Endodermal cell (in vitro differentiated cells): Measurements from ENCODE around the gene COASY. TPM values are rescaled to one million over a fixed set of nuclear protein-coding genes. Genes with fewer than 3 reads are reported as not detected.

Experiments
- DNase-seq: peaks from one replicate; pipeline ENCODE4 v3.0.0-alpha.2; 2017
- H3K27ac ChIP-seq: 2 replicates; pipeline ENCODE4 v1.5.1; 2013; ENCODE audit warnings: mild to moderate bottlenecking, low read depth, low read length, moderate library complexity
- H3K27me3 ChIP-seq: 2 replicates; pipeline ENCODE4 v1.6.1; 2013; ENCODE audit warnings: mild to moderate bottlenecking, low read length, moderate library complexity; ENCODE audit not compliant: insufficient read depth, control insufficient read depth, poor library complexity, severe bottlenecking
- H3K36me3 ChIP-seq: 2 replicates; pipeline ENCODE4 v1.7.0; 2013; ENCODE audit warnings: mild to moderate bottlenecking, low read length, moderate library complexity; ENCODE audit not compliant: control insufficient read depth, insufficient read depth
- H3K4me1 ChIP-seq: one replicate; pipeline ENCODE4 v1.7.0; 2013; ENCODE audit warnings: low read length; ENCODE audit not compliant: control insufficient read depth, insufficient read depth
- H3K4me3 ChIP-seq: 2 replicates; pipeline ENCODE4 v1.5.1; 2013; ENCODE audit warnings: mild to moderate bottlenecking, low read length, moderate library complexity
- H3K9ac ChIP-seq: 2 replicates; pipeline ENCODE4 v1.6.1; 2013; ENCODE audit warnings: mild to moderate bottlenecking, low read length, moderate library complexity; ENCODE audit not compliant: poor library complexity, severe bottlenecking; ENCODE audit errors: extremely low read depth
- H3K9me3 ChIP-seq: 2 replicates; pipeline ENCODE4 v1.6.1; 2013; ENCODE audit warnings: mild to moderate bottlenecking, low read length, moderate library complexity; ENCODE audit not compliant: control insufficient read depth
- H3K27ac Mint-ChIP-seq: 2 replicates; pipeline ENCODE4 v1.8.0; 2020; ENCODE audit warnings: mixed read lengths
- H3K27me3 Mint-ChIP-seq: 2 replicates; pipeline ENCODE4 v1.8.0; 2021; ENCODE audit warnings: mild to moderate bottlenecking, mixed read lengths; ENCODE audit not compliant: insufficient read depth
- H3K36me3 Mint-ChIP-seq: 2 replicates; pipeline ENCODE4 v1.8.0; 2020; ENCODE audit warnings: low read depth, mixed read lengths
- H3K4me1 Mint-ChIP-seq: 2 replicates; pipeline ENCODE4 v1.8.0; 2020; ENCODE audit warnings: mixed read lengths
- H3K4me3 Mint-ChIP-seq: 2 replicates; pipeline ENCODE4 v1.8.0; 2020; ENCODE audit warnings: mild to moderate bottlenecking, moderate library complexity, mixed read lengths
- H3K9me3 Mint-ChIP-seq: 2 replicates; pipeline ENCODE4 v1.8.0; 2020; ENCODE audit warnings: mild to moderate bottlenecking, mixed read lengths
- CTCF ChIP-seq: fragments of 200-600 bp; sonication (generic); conservative IDR thresholded peaks from 2 replicates; pipeline ENCODE4 v1.5.0; 2021; ENCODE audit warnings: antibody characterized with exemption, mild to moderate bottlenecking
- WGBS, 2 experiments: methylation state at CpG; one replicate each; pipeline versions ENCODE4 v1.1.5 to v1.1.7; 2013; ENCODE audit warnings: missing lambda C conversion rate in 2 of 2, mixed read lengths in 1 of 2; ENCODE audit not compliant: insufficient coverage in 1 of 2, insufficient read length in 1 of 2; 5-methylcytosine and 5-hydroxymethylcytosine counted together
- total RNA-seq, 2 donors: library from RNA; stranded (reverse); fragmentation: NEBNext Ultra II Directional in 1 of 2; extraction: Animal tissue kit (Norgen Biotek cat#: 25700) in 1 of 2; gene quantifications; 2 replicates in 1 of 2; 3 replicates in 1 of 2; pipeline ENCODE4 v1.2.1, GENCODE V29; 2021

Gene COASY
- total RNA-seq, 2 donors from 2014 or later = 97.7 to 99.4 TPM

DNA sequence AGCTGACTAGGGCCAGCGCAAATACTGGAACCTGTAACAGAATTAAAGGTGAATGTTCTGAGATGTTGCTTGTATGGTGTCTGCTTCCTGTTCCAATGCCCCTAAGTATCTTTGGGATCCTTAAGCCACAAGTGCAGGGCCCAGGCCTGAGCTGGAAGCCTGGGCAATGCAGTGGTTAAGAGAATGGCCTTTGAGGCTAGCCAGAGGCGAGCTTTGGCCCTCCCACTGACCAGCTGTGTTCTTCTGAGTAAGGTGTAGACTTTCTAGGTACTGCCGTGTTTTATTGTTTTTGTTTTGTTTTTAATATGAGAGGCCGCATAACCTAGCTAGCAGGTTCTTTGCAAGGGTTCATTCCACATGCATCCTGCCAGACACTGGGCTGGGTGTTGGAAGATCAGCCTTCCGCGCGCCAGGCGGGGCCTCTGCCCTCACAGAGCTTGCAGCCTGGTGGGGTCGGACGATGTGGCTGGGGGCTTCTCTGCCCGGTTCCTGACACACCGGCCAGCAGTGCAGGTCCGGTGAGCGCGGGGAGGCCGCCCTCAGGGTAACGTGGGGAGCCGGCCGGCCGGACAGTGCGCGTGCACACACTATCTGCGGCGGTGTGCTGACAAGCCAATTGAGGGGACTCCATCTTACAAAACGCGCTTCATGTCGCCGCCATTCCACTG lies 4.4 kb downstream of the COASY start:
- Mint-ChIP-seq H3K27ac (peak overlapping the region; percentile 94), H3K4me1 (peaks cover 16% of the 10 kb centered on the region), H3K9me3 (no peaks in the 10 kb centered on the region), H3K4me3 (peak overlapping the region; percentile 86), H3K36me3 (peaks cover 36% of the 10 kb centered on the region), H3K27me3 (no peaks in the 10 kb centered on the region)
- no peak for TF ChIP-seq CTCF
- Histone ChIP-seq H3K9me3 (no peaks in the 10 kb centered on the region), H3K36me3 (peaks cover 60% of the 10 kb centered on the region), H3K9ac (no peak overlapping the region), H3K27me3 (no peaks in the 10 kb centered on the region), H3K4me1 (peaks cover 4% of the 10 kb centered on the region), H3K27ac (peak overlapping the region; percentile 78), H3K4me3 (peak overlapping the region; percentile 94)
- 59 to 66% methylated on average over 17 to 28 of the region's 28 CpGs for WGBS, 2 experiments
- no peak for DNase-seq

DNA sequence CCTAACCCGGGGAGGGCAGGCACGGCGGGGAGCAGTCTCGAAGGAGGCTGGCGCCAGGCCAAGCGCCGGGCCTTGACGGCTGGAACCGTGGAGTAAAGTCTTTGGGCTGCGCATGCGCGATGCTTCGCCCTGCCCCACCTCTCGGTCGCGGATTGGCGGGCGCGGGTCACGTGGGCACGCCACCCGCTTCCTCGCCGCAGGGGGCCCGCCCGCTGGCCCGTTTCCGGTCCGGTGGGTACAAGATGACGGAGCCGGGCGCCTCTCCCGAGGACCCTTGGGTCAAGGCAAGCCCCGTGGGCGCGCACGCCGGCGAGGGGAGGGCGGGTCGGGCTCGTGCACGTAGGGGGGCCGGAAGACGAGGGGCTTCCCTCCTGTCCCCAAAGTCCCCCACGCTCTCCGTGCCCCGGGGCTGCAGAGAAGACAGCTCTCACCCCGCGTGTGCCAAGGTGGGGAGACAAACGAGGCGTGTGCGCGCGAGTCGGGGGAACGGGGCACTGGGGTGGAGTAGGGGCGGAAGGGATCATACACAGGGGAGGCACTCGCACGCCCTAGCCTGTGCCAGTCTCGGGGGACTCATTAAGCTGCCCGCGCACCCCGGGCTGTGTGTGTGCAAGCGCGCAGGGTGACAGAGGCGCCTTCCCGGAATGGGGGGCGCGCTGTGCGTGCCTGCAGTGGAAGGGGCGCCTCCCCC lies 5.1 kb downstream of the COASY start, which contains the start of gene MLX:
MLX (plus strand) TSS at position 218 of the 691 bp plus-strand sequence; CDS start at position 243, 25 bp downstream.
- Mint-ChIP-seq H3K27me3 (no peaks in the 10 kb centered on the region), H3K27ac (peak within 1 kb of the TSS; percentile 94), H3K4me1 (peaks cover 15% of the 10 kb centered on the region), H3K4me3 (peak within 1 kb of the TSS; percentile 86), H3K9me3 (no peaks in the 10 kb centered on the region), H3K36me3 (peaks cover 43% of the 10 kb centered on the region)
- peak within 1 kb of the TSS; percentile 78 for H3K27ac ChIP-seq
- H3K9me3 ChIP-seq = no peaks in the 10 kb centered on the region
- peaks cover 67% of the 10 kb centered on the region for H3K36me3 ChIP-seq
- 0% methylated on average over 30 to 72 of the region's 72 CpGs for WGBS, 2 experiments
- peak; percentile 43 for TF ChIP-seq CTCF
- no peaks in the 10 kb centered on the region for H3K27me3 ChIP-seq
- H3K4me3 ChIP-seq = peak within 1 kb of the TSS; percentile 94
- peak within 1 kb of the TSS; percentile 63 for H3K9ac ChIP-seq
- DNase-seq = peak; percentile 98
- peaks cover 4% of the 10 kb centered on the region for H3K4me1 ChIP-seq

DNA sequence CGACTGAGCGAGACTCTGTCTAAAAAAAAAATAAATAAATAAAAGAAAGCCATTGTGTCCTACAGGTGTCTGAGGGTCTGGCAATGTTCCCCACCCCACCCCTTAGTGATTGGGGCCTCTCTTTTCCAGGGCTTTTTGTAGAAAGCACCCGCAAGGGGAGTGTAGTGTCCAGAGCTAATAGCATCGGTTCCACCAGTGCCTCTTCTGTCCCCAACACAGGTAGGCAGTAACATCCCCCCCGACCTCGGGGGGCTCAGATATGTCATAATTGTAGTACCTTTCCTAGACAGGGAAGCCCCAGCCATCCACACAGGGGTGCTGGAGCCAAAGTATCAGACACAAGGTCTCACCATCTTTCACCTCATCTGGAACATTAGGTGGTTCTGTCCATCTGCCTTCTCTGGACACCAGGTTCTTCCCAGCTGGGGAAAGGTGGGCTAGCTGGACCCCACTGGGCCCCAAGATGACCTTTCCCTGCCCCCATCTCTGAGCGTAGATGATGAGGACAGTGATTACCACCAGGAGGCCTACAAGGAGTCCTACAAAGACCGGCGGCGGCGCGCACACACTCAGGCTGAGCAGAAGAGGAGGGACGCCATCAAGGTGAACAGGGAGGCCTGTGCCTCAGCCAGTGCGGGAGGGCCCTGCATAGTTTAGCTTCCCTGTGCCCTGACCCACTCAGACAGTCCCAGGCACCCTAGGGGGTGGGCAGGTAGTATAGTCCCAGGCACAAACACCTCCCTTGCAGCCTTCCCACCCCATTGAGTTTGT lies 6.6 kb downstream of the COASY start:
- Histone ChIP-seq H3K27ac (no peak overlapping the region), H3K36me3 (peaks cover 81% of the 10 kb centered on the region), H3K27me3 (no peaks in the 10 kb centered on the region), H3K4me1 (peaks cover 4% of the 10 kb centered on the region), H3K9ac (no peak overlapping the region), H3K9me3 (no peaks in the 10 kb centered on the region), H3K4me3 (no peak overlapping the region)
- no peaks in the 10 kb centered on the region for H3K27me3 Mint-ChIP-seq
- 91 to 96% methylated on average over 6 to 14 of the region's 14 CpGs for WGBS, 2 experiments
- H3K4me1 Mint-ChIP-seq = peaks cover 8% of the 10 kb centered on the region
- H3K36me3 Mint-ChIP-seq = peaks cover 54% of the 10 kb centered on the region
- peak overlapping the region; percentile 48 for H3K27ac Mint-ChIP-seq
- no peaks in the 10 kb centered on the region for H3K9me3 Mint-ChIP-seq
- peak overlapping the region; percentile 86 for H3K4me3 Mint-ChIP-seq
- no peak for DNase-seq
- no peak for TF ChIP-seq CTCF
